ENCODE data around the gene C13orf46. TPM values are rescaled to one million over a fixed set of nuclear protein-coding genes. Genes with fewer than 3 reads are reported as not detected.
"Not testable (repeated sequence)": the region's sequence is repeated elsewhere in the genome, so short reads cannot be mapped to it uniquely, and the experiment has no call there.

C13orf46 gene
- under 1 TPM in 10 of 12 donors, not detected in 2; 0.15 to 0.58 (median 0.36) TPM for polyA plus RNA-seq (ENCODE audit: insufficient read length in 12 of 12)
- long read RNA-seq, donor 1, result 0 reads
- long read RNA-seq, donor 2, result 0 reads
- long read RNA-seq, donor 3, result 0 reads
- long read RNA-seq, donor 4, result 0 reads
- long read RNA-seq, donor 5, result 0 reads
- long read RNA-seq, donor 6, result 0 reads
- long read RNA-seq, donor 7, result 0 reads
- long read RNA-seq, donor 8, result 0 reads
- long read RNA-seq, donor 9, result 0 reads
- long read RNA-seq, donor 10, result 0 reads
- long read RNA-seq, donor 11, result 0 reads

DNA sequence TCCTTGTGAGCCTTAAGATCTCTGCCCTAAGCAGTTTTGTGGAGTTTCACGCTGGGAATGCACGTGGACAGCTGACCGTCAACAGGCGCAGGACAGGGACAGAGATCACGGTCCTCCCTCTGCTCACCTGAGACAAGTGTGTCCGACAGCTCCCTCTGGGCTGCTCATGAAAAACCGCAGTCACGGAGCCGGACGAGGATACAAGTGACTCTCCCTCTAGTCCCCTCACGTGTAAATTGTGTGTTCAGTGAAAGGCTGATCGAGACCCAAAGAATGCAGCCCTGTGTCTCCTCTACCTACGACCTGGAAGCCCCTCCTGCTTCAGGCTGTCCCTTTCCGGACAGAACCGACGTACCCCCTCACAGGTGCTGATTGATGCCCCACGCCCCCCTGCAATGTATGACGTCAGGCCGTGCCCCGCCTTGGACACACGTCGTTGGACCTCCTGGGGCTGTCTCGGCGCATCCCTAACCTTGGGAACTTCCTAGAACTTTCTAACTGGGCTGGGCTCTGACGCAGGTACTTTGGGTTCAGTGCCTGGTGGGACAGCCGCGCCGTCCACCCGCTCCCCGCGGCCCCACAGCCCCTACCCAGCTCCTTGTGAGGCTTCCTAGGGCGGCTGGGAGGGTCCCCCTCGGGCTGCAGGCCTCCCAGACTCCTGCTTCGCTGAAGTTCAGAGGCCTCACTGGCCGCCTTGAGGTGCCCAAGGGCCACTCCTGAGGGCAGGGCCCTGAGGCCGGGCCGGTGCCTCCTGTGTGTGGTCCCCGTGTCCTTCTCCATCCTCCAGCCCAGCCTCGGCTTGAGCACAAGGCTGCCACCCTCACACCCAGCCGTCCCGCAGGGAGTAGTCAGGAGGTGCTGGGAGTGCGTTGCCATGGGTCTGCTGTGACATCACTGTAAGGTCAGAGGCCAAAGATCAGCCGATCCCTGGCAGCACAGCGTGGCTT lies at the start of gene C13orf46:
Gene C13orf46 (minus strand): TSS at position 859 of the 947 bp plus-strand sequence. CDS start 79 bp downstream, at position 780.
- no peak for DNase-seq

DNA sequence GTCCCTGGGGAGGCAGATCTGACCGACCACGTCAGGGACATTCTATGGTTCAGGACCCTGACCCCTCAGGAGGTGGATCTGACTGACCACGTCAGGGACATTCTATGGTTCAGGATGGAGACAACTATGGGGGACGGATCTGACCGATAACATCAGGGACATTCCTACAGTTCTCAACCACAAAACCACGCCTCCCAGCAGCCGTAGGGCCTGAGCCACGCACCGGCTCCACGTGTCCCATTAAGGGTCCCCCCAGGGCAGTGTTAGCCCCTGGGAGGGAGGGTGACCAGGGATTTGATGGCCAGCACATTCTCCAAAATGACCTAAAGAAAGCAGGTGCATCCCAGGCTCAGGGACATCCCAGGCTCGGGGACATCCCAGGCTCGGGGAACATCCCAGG lies 49.0 kb upstream of the C13orf46 start:
- DNase-seq, result no peak

DNA sequence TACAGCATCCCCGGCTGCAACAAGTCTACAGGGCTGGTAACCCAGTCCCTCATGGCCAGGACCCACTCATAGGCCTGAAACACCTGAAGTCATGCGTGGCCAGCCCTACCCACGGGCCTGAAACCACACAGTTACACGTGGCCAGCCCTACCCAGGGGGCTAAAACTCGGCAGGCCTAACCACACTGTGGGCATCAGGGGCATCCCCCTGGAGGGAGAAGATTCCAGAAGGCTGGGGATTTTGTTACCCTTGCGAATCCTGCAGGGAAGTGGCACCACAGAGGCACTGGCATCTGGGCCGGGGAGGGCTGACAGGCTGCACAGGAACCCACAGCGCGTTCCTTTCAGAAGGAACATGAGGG lies 48.4 kb upstream of the C13orf46 start:
- DNase-seq, result no peak

DNA sequence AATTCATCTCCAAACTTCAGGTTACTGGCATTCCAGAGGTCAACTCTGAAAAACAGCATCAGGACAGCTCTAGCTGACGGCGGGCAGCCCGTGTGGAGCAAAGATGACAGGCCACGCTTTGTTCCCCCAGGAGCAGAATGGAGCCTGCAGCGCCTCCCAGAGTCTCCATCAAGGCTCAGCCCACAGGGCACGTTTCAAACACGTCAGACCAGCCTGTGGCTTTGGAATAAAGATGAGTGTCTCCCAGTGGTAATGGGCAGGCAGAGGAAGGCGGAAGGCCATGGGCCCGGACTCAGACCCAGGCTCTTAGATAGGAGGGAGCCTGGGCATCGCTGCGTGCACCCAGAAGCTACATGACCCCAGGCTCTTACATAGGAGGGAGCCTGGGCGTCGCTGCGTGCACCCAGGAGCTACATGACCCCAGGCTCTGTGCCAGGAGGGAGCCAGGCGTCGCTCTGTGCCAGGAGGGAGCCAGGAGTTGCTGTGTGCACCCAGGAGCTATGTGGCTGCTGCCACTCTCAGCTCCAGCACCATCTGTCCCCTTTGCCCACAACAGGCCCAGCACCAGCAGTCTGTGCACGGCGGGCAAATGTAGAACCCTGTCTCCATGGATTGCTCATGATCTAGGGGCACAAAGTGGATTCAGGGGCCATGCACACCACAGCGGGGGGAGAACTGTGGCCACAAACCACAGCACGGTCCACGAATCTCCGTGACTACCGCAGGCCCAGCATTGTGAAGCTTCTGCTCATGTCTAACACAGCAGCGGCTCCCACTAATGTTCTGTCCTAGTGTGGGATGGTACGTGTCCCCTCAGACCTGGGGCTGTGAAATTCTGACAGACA lies 47.8 kb upstream of the C13orf46 start:
- no peak for DNase-seq

DNA sequence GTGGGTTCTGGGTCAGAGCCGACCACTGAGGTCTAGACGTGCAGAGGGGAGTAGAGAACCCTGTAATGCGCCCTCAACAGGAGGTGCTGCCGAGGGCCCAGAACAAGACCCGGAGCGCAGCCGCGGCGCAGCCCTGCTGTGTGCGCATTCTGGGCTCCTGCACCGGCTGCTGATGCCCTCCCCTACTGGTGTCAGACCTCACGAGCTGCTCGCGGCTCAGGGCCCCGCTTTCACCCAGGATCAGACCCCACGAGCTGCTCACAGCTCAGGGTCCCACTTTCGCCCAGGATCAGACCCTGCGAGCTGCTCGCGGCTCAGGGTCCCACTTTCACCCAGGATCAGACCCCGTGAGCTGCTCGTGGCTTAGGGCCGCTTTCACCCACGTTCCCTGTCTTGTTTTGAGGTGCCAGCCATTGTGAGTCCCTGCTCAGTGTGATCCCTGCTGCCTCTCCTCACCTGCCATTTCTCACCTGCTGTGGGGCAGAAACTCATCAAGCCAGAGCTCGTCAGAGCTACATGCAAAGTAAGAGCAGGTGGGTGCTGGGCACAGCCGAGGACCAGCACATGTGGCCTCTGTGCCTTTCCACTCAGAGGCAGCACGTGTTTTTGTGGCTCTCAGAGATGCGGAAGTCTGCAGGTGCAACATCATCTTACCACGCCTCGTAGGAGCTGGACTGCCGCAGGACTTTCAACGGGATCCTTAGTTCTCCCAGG lies 47.0 kb upstream of the C13orf46 start:
- no peak for DNase-seq

DNA sequence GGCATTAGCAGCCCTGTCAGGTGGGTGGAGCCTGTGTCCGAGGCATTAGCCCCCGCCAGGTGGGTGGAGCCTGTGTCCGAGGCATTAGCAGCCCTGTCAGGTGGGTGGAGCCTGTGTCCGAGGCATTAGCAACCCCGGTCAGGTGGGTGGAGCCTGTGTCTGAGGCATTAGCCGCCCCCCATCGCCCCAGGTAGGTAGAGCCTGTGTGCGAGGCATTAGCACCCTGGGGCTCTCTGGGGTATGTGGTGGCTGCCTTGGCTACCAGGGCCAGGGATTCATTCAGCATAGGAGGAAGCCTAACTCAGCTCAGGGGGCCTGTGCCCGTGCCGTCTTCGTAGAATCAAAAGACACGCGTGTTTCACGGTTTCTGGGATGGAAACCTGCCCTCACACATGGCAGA lies 46.3 kb upstream of the C13orf46 start:
- DNase-seq, result not testable (repeated sequence)

DNA sequence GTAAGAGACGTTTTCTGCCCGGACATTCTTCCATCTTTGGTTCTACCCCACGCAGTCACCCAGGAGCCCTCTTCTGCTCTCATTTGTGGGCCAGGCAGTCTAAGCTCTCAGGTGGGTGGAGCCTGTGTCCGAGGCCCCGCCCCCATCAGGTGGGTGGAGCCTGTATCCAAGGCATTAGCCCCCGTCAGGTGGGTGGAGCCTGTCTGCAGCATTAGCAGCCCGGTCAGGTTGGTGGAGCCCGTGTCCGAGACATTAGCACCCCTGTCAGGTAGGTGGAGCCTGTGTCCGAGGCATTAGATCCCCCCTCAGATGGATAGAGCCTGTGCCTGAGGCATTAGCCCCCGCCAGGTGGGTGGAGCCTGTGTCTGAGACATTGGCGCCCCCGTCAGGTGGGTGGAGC lies 45.5 kb upstream of the C13orf46 start:
- DNase-seq, result no peak

DNA sequence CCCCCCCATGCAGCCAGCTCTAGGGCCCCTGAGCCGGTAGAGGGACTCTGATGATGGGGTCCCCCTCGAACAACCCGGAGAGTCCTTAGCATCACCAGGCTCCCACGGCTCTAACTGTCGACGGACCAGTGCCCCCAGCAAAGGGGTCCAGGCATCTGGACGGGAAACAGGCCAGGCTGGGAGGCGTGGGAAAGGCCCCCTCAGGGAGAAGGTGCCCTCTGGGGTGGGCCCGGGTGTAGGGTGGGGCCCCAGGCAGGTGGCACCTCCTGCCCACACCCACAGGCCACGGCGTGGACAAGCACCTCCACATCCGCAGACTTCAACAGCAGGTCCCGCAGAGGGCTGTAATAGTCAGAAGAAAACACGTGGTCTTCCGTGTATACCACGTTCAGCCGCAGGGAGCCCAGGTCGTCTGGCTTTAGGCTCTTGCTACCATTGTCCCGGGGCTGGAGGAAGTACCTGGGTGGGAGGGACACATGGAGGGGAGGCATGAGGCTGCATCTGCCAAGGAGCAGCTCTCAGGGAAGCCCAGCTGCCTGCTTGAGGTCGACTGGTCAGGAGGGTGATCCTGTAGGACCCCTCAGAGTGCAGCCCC lies 44.7 kb upstream of the C13orf46 start:
- DNase-seq, result no peak

DNA sequence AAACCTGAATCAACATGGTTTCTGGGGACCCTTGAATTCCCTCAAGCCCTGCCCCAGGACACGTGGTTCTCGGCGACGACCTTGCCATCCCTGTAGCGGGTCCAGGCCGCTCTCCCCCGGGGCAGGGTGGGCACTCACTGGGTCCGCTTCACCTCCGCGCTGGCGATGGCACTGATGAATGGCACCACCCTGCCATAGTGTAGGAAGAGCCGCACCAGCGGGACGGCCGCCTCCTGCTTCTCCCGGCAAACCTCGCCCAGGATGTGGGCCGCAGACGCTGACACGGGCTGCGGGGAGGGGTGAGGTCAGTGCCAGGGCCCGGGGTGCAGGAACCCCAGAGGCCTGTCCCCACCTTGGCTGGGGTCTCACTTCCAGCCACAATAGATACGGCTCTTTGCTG lies 44.1 kb upstream of the C13orf46 start:
- no peak for DNase-seq

DNA sequence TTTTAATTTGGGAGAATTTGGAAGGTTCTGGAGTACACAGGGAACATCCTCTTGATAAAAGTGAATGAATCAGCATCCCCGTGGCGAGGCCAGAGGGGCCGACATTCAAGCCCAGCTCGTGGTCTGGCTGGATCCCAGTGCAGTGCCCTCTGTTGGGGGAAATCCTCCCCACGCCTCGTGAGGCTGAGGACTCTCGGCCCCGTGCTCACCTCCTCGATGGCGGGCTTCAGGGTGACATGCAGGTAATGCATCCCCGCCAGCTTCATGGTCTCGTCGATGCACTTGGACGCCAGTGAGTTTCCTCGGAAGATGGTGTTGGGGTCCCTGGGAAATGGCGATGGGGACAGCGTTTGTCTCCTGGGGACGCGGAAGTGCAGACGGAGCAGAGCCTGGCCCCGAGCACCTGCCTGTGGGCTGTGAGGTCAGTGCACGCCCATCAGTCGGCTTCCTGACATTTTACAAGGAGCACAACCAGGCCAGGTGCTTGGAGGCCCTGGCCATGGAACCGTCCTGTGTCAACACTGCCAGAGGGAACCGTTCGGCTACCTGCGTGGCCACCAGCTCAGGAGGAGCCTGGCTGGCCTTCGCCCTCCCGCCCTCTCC lies 43.3 kb upstream of the C13orf46 start:
- DNase-seq, result no peak

DNA sequence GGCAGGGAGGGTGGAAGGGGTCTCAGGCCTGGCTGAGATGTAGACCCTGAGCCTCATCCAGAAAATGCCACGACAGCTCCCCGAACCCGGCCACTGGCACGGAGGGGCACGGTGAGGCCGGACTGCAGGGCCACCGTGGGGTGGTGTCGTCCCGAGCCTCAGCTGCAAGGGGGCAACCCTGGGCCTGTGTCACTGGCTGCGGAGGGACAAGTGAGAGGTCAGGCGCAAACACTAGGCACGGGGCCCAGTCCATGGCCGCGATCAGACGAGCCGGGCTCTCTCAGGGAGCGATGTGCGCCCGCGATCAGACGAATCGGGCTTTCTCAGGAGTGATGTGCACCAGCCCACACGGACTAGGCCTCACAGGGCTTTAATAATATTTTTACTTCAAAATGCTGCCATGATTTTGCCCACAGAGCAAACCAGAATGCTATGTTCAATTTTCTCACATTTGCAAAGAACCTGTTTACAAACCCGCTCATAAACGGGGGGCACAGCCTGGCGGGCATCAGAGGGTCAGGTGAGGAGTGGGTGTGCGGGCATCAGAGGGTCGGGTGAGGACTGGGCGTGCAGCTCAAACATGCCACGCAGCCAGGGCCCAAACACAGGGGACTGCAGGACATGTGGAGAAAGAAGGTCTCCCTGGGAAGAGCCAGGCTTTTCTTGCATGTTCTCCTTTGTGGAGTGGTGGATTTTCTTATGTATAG lies 42.6 kb upstream of the C13orf46 start:
- no peak for DNase-seq

DNA sequence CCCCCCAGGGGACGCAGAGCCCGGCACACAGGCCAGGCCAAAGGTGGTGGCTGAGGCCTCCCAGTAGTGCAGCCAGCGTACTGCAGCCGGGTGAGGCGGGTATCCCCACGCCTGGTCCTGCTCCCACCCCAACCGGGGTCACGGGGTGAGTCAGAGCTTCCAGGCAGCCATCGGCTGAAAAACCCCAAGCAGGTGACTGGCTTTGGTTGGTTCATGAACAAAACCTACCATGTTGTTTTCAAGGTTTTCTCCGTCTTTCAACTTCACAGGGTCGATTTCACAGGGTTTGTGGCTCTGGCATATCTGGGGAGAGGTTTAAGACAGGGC lies 42.1 kb upstream of the C13orf46 start:
- DNase-seq, result no peak

DNA sequence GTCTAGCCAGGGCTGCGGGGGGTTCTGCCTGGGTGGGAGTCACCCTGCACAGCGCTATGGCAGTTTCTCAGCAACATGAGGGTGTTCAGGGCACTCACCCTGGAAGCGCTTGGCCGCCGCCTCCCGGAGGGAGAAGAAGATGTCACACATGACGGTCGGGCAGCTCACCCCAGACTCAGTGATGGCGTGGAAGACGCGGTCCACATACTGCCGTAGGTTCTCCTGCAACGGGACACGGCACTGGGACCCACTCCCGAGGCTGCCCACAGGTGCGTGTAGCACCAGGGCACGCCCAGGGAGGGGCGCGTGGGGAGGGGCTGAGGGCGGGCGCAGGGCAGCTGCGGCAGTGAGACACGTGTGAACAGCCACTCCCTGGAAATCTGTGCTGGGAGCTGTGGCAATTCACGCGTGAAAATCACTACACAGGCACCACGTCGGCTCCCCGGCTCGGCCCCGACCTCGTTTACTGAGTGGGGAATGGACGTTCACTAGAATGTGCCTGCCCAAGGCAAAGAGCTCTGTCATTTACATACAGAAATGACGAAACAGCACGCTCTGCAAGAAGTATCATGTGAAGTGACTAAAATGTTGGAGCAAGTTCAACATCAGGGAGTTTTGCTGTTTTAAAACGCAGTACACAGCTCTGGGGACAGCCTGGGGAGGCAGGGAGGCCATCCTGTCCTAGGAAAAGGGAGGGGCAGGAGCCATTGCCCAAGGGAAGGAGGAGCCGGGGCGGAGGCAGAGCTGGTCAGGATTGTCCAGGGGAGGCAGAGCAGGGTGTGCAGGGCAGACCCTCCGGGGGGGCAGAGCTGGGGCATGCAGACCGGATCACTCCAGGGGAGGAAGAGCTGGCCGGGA lies 41.5 kb upstream of the C13orf46 start:
- no peak for DNase-seq

DNA sequence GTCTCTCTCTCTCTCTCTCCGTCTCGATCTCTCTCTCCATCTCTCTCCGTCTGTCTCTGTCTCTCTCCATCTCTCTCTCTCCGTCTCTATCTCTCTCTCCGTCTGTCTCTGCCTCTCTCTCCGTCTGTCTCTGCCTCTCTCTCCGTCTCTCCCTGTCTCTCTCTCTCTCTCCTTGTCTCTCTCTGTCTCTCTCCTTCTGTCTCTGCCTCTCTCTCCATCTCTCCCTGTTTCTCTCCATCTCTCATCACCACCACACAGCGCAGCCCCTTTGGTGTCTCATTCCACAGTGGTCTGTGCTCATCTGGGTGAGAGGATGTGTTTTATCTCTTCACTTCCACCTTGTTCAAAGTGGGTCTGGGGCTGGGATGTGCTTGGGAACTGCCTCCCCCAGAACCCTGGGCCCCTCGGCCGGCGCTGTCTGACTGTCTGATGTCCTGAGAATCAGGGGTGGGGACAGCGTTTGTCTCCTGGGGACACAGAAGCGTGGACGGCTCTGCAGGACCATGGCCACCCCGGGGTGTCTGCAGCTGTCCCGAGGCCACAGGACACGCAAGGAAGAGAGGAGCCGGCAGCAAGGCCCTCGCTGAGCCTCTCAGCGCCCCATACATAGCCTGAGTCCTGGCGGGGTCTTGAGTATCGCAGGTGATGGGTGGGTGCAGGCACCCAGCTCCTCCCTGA lies 40.2 kb upstream of the C13orf46 start:
- no peak for DNase-seq

DNA sequence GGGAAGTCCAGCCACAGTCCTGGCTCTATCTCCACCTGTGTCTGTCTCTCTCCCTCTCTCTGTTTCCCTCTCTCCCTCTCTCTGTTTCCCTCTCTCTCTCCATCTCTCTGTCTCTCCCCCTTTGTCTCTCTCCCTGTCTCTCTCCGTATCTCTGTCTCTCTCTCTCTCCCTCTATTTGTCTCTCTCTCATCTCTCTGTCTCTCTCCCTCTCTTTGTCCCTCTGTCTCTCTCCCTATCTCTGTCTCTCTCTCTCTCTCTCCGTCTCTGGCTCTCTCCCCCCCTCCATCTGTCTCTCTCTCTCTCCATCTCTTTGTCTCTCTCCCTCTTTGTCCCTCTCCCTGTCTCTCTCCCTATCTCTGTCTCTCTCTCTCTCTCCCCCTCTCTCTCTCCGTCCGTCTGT lies 39.5 kb upstream of the C13orf46 start:
- no peak for DNase-seq

DNA sequence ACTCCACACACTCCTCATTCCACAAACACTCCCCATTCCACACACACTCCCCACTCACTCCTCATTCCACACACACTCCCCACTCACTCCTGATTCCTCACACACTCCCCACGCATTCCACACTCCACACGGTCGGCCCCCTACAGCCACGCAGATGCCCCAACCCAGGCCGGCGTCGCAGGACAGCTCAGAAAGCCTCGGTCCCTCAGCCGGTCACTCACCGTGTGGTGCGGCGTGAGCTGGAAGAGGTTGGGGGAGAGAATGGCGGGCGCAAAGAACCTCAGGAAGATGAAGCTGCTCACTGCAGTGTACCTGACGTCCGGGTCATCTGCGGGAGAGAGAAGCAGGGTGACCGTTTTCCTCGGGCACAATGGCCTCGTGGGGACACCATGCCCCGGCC lies 39.0 kb upstream of the C13orf46 start:
- DNase-seq, result no peak

DNA sequence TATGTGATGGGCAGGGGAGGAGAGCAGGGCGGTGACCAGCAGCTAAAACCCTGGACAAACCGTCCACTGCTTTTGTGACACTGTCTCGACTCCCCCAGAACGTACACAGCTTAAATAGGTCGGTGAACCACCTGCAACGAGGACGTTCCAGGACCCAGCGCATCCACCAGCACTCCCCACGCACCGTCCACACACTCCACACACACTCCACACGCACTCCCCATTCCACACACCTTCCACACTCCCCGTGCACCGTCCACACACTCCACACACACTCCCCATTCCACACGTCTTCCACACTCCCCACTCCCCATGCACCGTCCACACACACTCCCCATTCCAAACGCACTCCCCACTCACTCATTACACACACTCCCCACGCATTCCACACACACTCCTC lies 38.3 kb upstream of the C13orf46 start:
- no peak for DNase-seq

DNA sequence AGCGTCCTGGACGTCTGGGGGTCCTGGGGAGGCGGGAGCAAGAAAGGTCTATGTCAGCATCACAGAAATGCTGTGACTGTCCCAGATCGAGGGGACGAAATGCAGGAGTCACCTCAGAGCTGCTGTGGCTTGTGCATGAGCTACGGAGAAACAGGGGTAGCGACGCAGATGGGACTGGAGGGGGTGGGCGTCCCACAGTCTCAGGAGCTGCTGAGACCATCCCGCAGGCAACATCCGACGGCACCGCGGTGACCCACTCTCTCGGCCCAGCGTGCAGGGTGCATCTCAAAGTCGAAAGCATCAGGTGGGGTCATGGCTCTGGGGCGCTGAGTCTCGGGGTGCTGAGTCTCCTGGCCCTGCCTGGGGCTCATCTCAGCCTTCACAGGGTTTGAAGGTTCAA lies 37.4 kb upstream of the C13orf46 start:
- DNase-seq, result no peak

Data from muscle of arm (tissue), 14 donors.